ENCODE data around the gene SIVA1. TPM values are rescaled to one million over a fixed set of nuclear protein-coding genes. Genes with fewer than 3 reads are reported as not detected.

Gene SIVA1
- total and polyA plus RNA-seq, 7 donors: 55.8 to 233 (median 105) TPM

GRCh38 chr14:104739026-104739425 is 13.9 kb upstream of the SIVA1 start:
- intact Hi-C loops (cut with DNase I): no loop called here
- 92 to 98% (median 95%) methylated on average over 17 of the region's 17 CpGs for WGBS, 3 donors
- Histone ChIP-seq H3K27me3 (ENCODE audit: insufficient read depth in 3 of 3, low read length in 2 of 3) (no peaks in the 10 kb centered on the region), H3K9me3 (no peaks in the 10 kb centered on the region), H3K27ac (peak overlapping the region; percentile 96), H3K4me3 (no peak overlapping the region), H3K4me1 (peaks cover 36% of the 10 kb centered on the region), H3K36me3 (ENCODE audit: insufficient read depth in 1 of 2, low read depth in 1 of 2) (peaks cover 0 to 65% of the 10 kb centered on the region in 2 donors)
- no peak for TF ChIP-seq CTCF (IDR thresholded peaks at IDR 0.05)
- DNase-seq: no peak
- ATAC-seq: no peak

- ATAC-seq: no peak
- Histone ChIP-seq H3K27ac (peak overlapping the region; percentile 96), H3K4me1 (peaks cover 28% of the 10 kb centered on the region), H3K36me3 (ENCODE audit: insufficient read depth in 1 of 2, low read depth in 1 of 2) (peaks cover 0 to 74% of the 10 kb centered on the region in 2 donors), H3K9me3 (no peaks in the 10 kb centered on the region), H3K27me3 (ENCODE audit: insufficient read depth in 3 of 3, low read length in 2 of 3) (no peaks in the 10 kb centered on the region), H3K4me3 (no peak overlapping the region)
- no peak for TF ChIP-seq CTCF (IDR thresholded peaks at IDR 0.05)
- 81 to 85% (median 82%) methylated on average over 29 of the region's 29 CpGs for WGBS, 3 donors
- DNase-seq: no peak
- intact Hi-C loops (cut with DNase I): no loop called here
These were observed 13.1 kb upstream of the SIVA1 start for GRCh38 chr14:104739546-104740516.

- Histone ChIP-seq H3K36me3 (ENCODE audit: insufficient read depth in 1 of 2, low read depth in 1 of 2) (peaks cover 0 to 86% of the 10 kb centered on the region in 2 donors), H3K4me1 (peaks cover 17% of the 10 kb centered on the region), H3K27ac (peak overlapping the region; percentile 63), H3K4me3 (no peak overlapping the region), H3K27me3 (ENCODE audit: insufficient read depth in 3 of 3, low read length in 2 of 3) (no peaks in the 10 kb centered on the region), H3K9me3 (no peaks in the 10 kb centered on the region)
- 61 to 77% (median 68%) methylated on average over 29 of the region's 29 CpGs for WGBS, 3 donors
- intact Hi-C loops (cut with DNase I): no loop called here
- ATAC-seq: no peak
- no peak for TF ChIP-seq CTCF (IDR thresholded peaks at IDR 0.05)
- DNase-seq: peak in 1 of 2 donors; percentile 52
These were observed 11.7 kb upstream of the SIVA1 start for GRCh38 chr14:104741108-104741802.

GRCh38 chr14:104741803-104742251 is 11.1 kb upstream of the SIVA1 start:
- Histone ChIP-seq H3K36me3 (ENCODE audit: insufficient read depth in 1 of 2, low read depth in 1 of 2) (peaks cover 0 to 90% of the 10 kb centered on the region in 2 donors), H3K4me3 (no peak overlapping the region), H3K27me3 (ENCODE audit: insufficient read depth in 3 of 3, low read length in 2 of 3) (no peaks in the 10 kb centered on the region), H3K4me1 (peaks cover 19% of the 10 kb centered on the region), H3K9me3 (no peaks in the 10 kb centered on the region), H3K27ac (peak overlapping the region; percentile 63)
- 84 to 90% (median 85%) methylated on average over 20 to 23 of the region's 23 CpGs for WGBS, 3 donors
- peak in 1 of 4 donors; percentile 12 for ATAC-seq
- peak; percentile 11 to 48 for DNase-seq
- intact Hi-C loops (cut with DNase I): no loop called here
- no peak for TF ChIP-seq CTCF (IDR thresholded peaks at IDR 0.05)
